NCI-H1694 treated with DMSO at 0.1 percent for 48 hours (cell line): ENCODE measurements around the gene CTNNAL1.
"Not testable (repeated sequence)": the region's sequence is repeated elsewhere in the genome, so short reads cannot be mapped to it uniquely, and the experiment has no call there.

Experiments used
- DNase-seq: peaks from one replicate; lab custom pipeline; 2025; lab: John Stamatoyannopoulos, UW

Gene CTNNAL1

DNA sequence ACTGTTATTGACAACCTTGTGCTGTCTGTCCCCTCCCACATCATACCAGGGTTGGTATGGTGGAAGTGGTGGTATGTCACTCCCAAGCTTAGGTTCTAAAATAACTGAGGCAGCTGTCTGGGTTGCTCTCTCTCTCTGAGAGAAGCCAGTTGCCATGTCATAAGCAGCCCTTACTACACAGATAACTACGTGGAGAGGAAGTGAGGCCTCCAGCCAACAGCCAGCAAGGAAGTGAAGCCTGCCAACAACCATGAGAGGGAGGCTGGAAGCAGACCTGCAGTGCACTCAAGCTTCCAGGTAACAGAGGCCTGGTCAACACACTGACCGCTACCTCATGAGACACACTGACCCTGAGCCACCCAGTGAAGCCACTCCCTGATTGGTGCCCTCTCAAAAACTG, 18.6 kb downstream of the CTNNAL1 start:
- no peak for DNase-seq

DNA sequence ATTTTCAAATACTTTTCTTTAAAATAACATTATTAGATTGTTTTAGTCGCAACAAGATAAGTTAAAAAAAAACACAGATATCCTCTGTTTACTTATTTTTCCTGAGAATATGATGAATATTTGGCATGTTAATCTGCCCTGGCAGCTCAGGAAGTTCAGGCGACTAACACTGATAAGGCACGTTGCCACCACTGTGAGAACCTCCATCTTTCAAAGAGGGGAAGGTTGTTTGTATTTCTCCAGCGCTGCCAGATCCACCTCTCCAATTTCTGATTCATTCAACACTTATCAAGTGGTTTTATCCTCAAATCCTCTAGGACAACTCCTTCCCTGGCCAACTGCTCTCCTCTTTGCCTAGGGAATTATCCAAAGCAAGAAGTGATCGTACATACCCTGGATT, 21.8 kb downstream of the CTNNAL1 start:
- no peak for DNase-seq

DNA sequence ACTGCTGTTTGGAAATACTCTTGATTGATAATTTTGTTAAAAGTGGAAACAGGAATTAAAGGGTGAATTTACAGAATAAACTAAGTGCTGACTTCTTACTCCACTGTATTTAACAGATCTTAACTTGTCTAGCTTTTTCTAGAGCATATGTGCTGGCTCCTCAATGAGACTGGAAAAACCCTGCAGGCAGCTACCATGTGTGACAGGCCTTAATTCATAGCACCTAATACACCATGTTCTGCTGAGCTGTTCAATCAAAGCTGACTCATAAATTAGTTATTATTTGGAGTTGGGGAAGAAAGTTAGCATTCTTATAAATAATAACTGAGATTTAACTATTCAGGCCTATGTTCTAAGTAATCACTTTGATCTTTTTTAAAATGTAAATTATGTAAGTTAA, 29.4 kb downstream of the CTNNAL1 start:
- DNase-seq, result no peak

DNA sequence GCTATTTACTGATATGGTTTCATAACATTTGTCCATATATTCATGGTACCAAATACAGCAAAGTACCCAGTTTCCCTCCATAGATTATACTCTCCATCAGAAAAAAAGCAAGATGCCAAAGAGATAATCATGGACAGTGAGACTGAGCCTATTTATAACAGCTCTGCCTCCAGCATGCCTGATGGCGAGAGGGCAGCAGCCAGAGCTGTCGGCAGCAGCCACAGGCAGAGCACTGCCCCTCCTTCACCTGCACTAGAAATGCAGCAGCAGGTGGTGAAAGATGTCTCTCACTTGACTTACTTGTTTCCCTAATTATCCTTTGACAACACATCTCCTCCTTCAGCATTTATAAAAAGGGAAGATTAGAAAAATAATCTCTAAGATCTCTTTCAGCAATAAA, 32.4 kb downstream of the CTNNAL1 start:
- no peak for DNase-seq

DNA sequence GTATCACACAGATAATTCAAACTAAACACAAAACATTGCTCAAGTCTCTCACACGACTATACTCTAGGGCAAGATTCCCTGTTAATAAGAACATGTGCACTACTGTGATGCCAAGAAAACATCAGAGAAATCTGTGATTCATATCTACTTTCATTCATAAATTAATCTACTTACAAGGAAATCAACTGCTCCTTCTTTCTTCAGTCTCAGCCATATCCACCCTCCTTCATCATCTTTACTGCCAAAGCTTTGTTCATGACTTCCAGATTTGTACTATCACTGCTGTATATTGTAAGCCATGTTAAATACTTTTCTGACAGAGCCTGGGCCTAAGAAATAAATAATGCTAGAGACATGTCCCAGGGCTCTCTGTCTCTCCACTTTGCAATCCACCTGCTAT, 35.1 kb downstream of the CTNNAL1 start:
- DNase-seq, result no peak

DNA sequence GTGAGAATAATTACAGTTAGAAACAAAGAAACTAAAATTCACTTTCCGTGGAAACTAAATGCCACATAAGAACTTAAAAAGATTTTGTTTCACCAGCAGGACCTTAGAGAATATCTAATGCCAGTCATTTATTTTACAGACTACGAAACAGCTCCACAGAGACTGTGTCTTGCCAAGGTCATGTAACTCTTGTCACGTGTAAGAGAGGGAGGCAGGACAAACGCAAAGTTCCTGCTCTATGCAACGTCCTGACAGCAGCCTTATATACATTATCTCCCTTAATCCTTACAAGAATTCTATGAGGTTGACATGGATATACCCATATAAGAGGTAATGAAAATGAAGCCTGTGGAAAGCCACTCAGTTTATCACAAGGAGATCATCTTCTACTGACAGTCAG, 39.4 kb downstream of the CTNNAL1 start:
- no peak for DNase-seq

DNA sequence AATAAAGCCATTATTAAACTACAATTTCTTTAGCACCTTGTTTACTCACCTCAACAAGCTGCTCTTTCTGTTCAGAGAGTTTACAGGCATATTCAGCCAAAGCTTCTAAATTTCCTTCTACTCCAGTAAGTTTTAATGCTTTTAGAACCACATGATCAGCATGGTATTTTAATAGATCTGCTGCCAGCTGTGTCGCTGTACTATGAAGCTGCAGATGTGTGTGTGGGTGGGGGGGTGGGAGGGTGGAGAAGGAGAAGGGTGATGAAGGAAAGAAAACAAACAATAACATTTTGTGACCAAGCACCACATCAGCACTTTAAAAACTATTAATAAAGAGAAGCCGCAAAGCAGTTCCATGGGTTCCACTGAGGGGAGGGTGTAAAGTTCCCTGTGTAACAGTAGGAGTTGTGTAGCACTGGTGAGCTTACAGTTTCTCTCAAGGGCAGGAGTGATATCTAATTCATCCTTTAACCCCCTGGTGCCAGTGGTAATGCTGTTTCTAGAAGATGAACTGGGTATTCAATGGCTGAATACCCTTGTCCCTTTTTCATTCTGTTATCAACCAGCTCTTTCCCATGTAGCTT, 40.6 kb downstream of the CTNNAL1 start:
- no peak for DNase-seq

DNA sequence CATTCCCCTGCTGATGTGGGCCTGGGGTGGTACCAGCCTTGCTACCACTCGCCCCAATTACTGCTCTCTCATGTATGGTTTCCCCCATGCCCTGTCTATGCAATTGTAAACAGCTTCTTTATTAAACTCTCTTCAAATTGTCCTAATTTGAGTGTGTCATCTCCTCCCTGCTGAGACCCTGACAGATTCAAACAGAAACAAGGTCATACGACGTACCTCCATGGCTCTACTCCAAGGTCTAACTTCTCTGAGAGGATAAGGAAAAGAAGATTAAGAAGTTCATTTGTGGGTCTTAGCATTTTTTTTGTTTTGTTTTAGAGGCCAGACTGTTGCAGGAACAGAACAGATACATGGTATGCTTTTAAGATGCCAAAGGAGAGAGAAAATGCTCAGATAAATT, 41.1 kb downstream of the CTNNAL1 start:
- DNase-seq, result no peak

DNA sequence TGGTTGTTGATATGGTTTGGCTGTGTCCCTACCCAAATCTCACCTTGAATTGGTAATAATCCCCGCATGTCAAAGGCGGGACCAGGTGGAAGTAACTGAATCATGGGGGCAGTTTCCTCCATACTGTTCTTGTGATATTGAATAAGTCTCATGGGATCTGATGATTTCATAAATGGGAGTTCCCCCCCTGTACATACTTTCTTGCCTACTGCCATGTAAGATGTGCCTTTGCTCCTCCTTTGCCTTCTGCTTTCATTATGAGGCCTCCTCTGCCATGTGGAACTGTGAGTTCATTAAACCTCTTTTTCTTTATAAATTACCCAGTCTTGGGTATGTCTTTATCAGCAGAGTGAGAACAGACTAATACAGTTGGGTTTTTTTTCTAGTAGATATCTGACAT, 41.9 kb downstream of the CTNNAL1 start:
- DNase-seq, result not testable (repeated sequence)

DNA sequence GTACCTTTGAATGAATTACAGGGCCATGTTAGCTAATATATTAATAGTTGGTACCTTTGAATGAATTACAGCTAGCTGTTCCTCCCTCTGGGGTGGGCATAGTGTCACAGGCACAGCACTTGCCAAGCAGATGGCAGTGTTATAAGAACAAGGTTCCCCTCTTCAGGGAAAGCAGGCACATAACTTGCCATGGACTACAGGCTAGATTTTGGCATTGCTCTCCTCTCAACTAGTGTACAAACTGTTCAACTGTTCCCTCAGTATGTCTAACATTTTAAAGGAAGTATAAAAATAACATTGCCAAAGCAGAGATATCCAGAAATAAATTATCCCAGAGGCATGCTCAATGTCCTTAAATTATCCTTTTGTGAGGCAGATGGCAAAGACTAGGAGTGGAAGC, 45.4 kb downstream of the CTNNAL1 start:
- DNase-seq, result no peak

DNA sequence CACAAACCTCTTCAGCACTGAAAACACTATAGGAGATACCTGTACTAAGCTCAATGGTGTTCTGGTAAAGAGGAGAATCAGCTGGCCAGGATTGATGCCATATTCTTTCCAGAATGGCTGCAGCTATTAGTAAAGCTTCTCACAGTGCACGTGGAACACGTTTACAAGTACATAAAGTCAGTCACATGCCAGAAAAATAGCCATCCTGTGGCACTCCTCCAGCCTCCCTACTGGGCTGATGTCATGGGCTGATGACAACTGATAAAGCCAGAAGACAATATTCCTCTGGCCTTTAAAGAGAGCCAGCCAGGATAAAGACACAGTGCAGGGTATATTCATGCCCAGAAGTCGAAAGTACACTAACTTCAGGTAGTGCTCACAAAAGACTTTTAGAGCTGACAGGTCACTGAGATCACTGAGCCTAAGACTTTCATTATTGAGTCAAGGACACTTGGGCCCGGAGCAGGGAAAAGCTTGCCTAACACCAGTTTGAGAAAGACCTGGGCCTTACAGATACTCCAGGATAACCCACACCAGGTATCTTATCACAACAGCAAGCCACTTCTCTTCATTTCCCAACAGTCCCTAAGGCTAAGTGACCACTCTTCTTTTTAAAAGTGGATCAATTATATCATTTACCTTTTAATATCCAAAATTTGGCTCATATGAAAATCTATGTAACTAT, 49.7 kb downstream of the CTNNAL1 start:
- no peak for DNase-seq

DNA sequence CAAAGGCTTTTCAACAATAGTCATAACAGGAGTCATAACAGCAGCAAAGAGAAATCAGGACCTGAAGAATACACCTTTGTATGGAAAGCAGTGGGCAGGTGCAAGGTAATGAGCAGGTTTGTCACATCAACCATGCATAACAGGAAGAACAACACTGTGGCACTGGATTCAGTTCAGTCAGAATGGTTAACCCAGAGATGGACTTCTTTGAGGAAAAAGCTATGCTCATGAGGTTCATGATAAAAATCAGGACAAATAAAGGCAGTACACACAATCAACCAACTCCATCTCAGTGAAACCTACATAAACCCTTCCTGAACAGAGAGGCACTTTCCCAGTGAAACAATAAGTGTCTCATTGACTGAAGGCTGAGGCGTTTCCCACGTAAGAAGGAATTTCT, 52.1 kb downstream of the CTNNAL1 start:
- DNase-seq, result no peak

DNA sequence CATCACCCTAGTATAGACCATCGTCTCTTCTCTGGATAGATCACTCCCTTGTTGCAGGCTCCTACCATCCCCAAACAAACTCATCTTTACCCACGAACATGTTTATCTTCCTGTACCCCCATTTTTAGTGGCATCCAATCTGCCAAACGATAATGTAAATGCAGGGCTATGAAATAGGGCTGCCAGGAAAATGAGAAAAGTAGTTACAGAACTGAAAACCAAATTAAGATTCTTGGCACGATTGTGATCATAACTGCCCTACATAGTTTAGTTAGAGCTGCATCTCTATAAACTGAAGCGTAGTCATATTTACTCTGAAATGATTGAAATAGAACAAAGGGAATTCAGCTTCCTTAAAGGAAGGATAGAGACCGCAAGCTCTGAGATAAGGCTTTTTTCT, 53.0 kb downstream of the CTNNAL1 start:
- no peak for DNase-seq

DNA sequence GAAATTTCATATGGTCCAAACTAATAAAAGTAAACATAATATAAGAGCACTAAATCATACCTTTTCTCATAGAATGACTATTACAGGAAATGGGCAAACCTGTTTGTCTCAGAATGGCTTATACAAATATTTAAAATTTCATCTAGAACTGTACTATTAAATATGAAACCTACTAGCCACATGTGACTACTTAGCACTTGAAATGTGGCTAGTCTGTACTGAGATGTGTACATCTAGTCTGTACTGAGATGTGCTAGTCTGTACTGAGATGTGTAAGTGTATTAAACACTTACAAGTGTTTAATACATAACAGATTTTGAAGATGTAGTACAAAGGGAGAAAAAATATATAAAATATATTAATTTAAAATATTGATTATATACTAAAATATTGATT, 56.7 kb downstream of the CTNNAL1 start:
- DNase-seq, result no peak

DNA sequence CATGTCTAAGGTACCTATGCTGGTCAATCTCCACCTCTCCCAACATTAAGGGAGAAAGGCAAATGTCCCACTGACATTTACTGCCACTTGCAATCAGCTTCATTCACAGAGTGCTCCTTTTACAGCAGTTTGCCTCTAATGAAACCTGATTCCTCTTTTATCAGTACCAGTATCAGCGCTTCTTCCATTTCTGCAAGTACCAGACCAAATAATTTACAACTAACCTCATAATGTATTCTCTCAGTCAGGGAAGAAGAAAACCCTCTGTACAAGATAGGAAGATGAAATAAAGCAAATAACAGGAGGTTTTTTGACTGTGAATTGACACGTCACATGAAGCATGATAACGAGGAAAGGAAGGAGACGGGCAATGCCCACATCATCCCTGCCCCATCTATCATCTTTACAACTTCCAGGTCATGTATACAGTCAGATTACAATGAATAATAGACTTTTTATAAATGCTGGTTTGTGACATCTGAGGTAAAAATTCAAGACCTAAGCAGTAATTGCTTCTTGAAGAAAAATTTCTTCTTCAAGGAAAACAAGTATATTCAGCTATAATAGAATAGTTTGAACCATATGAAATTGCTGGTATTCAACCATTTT, 57.2 kb downstream of the CTNNAL1 start:
- DNase-seq, result no peak

DNA sequence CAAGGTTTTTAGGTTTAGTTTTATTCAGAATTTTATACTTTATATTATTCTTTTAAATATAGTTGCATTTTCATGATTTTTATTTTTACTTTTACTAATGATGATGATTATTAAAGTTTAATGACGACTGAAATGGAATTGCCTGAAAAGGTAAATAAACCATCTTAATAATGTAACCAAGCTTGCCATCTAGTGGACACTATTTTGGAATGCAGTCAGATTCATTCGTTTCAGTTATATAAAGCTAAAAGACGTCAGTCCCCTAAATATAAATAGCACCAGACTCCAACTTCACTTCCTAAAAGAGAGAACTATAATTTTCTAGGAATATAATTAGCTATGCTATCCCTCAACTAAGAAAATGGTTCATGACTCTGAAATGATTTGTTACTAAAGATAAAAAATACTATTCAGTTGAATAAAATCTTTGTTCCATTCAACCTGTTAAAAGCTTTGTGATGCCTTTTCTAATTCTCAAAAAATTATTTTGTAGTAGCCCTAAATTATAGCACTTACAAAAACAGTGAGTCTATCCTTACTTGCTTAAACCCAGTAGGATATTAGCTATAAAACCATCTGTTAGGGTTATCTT, 59.2 kb downstream of the CTNNAL1 start:
- DNase-seq, result peak; percentile 47

DNA sequence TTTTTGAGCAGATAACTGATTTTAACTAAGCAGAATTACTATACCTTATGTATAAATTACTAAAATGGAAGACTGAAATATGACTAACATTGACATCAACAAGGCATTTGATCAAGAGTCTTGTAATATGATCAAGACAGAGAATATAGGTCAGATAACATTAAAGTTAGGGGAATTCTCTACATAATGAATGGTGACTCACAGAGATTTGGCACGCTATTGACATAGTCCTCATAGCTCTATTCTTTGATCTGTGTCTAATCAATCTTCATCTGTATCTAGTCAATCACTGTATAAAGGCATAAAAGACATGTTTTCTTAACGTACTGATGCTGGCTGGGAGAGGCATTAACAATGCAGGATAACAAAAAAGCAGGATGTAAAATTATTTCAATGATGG, 61.7 kb downstream of the CTNNAL1 start:
- no peak for DNase-seq

DNA sequence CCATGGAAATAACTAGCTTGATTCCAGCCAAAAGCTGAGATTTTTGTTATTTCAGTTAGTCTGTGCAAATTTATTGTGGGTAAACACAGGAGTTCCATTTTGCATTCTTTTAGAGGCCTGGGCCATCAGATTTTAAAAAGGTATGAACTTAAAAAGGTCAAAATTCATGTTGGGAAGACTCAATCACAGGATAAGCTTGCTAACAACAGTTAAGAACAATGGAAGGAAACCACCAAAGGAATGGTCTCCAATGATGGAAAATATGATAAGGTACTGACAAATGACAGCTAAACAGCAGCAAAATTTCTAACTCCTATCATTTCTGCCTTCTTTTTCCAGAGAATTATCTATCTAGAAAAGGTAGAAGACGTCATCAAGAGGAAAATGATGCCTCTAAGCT, 63.1 kb downstream of the CTNNAL1 start:
- DNase-seq, result no peak

DNA sequence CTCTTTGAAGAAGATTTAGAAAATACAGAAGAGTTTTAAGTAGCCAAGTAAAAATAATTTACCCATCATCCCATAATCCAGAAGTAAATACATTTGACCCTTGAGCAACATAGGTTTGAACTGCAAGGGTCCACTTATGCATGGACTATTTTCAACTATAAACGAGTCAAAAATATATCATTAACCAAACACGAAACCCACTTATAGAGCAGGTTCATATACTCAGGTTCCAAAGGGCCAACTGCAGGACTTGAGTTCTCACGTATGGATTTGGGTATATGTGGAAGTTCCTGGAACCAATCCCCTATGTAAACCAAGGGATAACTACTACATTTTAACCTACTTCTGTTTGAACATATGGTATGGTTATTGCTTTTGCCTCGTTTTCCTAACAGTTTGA, 73.3 kb downstream of the CTNNAL1 start:
- no peak for DNase-seq

DNA sequence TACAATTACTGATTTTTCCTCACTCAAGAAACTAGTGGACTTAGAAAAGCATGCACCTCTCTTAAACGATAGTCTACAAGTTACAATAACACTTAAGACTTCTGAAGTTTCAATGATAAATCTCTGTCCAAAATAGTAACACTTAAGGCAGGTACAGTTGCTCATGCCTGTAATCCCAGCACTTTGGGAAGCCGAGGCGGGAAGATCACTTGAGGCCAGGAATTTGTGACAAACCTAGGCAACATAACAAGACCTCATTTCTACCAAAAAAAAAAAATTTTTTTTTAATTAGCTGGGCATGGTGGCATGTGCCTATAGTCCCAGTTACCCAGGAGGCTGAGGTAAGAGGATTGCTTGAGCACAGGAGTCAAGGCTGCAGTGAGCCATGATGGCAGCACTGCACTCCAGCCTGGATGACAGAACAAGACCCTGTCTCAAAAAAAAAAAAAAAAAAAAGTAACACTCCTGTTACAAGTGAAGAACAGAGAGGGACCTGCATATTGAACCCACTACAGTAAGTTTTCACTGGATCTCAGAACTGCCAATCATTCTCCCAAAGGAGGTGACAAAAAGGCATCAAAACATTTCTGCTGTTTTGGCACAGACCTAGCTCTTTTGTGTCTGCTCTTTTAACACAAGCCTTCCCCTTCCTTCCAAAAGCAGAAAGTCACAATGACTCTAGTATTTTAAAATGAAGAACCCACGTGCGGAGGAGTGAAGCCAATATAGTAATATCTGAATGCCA, 75.6 kb downstream of the CTNNAL1 start:
- DNase-seq, result no peak

DNA sequence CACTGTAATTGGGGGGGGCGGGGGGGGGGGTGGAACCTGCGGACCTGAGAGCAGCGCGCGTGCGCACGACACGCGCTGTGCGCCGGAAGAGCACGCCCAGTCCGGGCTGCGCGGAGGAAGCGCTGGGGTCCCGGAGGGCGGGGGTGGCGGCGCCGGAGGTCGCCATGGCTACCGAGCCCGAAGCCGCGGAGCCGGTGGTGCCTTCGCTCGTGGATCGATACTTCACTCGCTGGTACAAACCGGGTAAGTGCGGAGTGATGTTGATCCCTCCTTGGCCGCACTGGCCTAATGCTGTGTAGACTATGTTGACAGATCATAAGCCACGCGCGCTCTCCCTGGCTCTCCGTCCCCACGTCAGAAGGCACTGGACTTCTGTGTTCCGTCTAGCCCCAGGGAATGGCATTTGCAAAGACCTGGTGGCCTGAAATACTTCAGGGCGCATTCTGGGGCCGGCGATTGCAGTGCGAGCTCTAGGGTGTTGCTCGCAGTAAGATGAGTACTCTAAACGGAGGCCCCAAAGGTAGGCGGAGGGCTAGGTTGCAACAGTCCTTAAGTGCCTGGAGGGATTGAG, 78.9 kb downstream of the CTNNAL1 start, which contains the start of gene ABITRAM:
Gene ABITRAM (plus strand): TSS at position 78 of the 571 bp plus-strand sequence. CDS start 87 bp downstream, at position 165.
- peak; percentile 58 for DNase-seq

DNA sequence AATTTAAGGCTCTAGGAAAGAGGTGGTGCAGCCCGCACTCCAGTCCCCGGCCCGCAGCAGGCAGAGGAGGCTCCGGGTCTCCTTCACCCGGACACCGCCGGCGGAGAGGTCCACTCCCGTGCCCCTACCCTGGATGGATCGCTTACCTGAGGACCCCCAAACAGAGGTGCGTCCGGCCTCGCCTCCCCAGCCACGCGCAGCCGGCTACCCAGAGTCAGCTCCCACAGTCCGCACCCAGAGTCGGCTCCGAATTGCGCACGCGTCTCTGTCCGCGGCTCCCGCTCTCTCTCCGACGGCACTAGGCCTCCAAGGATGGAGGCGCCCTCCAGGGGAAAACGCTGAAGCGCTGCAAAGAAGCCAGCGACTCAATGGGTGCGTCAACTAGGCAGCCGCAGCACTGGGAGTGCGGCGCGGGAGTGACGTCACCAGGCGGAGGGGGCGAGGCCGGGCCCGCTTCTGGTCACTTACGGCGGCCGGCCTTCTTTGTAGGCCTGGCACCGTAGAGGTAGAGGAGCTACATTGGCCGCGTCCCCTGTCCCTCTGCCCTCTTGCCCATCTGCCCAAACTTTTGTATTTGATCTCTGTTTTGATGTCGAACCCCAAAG, 79.5 kb downstream of the CTNNAL1 start, which contains the start of gene ELP1:
Gene ELP1 (minus strand): TSS at position 407 of the 605 bp plus-strand sequence. CDS start 2,978 bp downstream, outside the sequence.
- DNase-seq, result peak; percentile 71
